SK-N-SH (cell line): ENCODE data around the gene NOP58. TPM values are rescaled to one million over a fixed set of nuclear protein-coding genes. Genes with fewer than 3 reads are reported as not detected.
A peak's percentile ranks its signal among the peaks of the same experiment; 100 is the strongest.

ENCODE experiments used
- CTCF ChIA-PET: fragments of 300-600, 350-600 bp; formaldehyde crosslinking; extraction: SDS; loops from one replicate; lab custom pipeline; 2021; lab: Yijun Ruan, JAX
- POLR2A ChIA-PET: fragments of 350-600 bp; sonication (Branson Sonifier 250); formaldehyde crosslinking; extraction: SDS; loops from one replicate; lab custom pipeline; 2020; ENCODE audit warnings: antibody characterized with exemption, inconsistent platforms; lab: Yijun Ruan, JAX
- DNase-seq: peaks from one replicate; pipeline ENCODE4 v3.0.0; 2012
- H2AFZ ChIP-seq: fragments of 200-600 bp; sonication (generic); 2 replicates; pipeline ENCODE4 v1.8.1; 2016; ENCODE audit warnings: antibody characterized with exemption, mild to moderate bottlenecking, low read depth
- H3F3A ChIP-seq: fragments of 200-600 bp; sonication (generic); replicated peaks from 2 replicates; pipeline ENCODE3; 2016; ENCODE audit warnings: antibody characterized with exemption, mild to moderate bottlenecking; ENCODE audit not compliant: insufficient read depth
- H3K27ac ChIP-seq, 2 experiments: fragments of 200-500 bp in 1 of 2; fragments of 200-600 bp in 1 of 2; sonication (Bioruptor generic) in 1 of 2; sonication (generic), shearing (Covaris generic) in 1 of 2; 2 replicates each; pipeline versions ENCODE4 v1.5.1 to v1.6.1; 2014 to 2016; ENCODE audit warnings: low read depth in 2 of 2, inconsistent platforms in 1 of 2, low read length in 1 of 2, mild to moderate bottlenecking in 1 of 2, mixed read lengths in 1 of 2
- H3K27me3 ChIP-seq: fragments of 200-600 bp; sonication (generic), shearing (Covaris generic); 2 replicates; pipeline ENCODE4 v1.6.1; 2016; ENCODE audit warnings: mixed run types; ENCODE audit not compliant: insufficient read depth
- H3K36me3 ChIP-seq, 2 experiments: fragments of 200-500 bp in 1 of 2; fragments of 200-600 bp in 1 of 2; sonication (Bioruptor generic) in 1 of 2; sonication (generic) in 1 of 2; replicated peaks in 1 of 2; 2 replicates each; pipeline versions ENCODE3 to v1.5.1; 2014 to 2016; ENCODE audit warnings: low read length in 1 of 2, mild to moderate bottlenecking in 1 of 2; ENCODE audit not compliant: insufficient read depth in 2 of 2, control insufficient read depth in 1 of 2
- H3K4me1 ChIP-seq, 2 experiments: fragments of 200-500 bp in 1 of 2; fragments of 200-600 bp in 1 of 2; sonication (Bioruptor generic) in 1 of 2; sonication (generic), shearing (Covaris generic) in 1 of 2; 2 replicates each; pipeline versions ENCODE4 v1.5.1 to v1.6.1; 2014 to 2016; ENCODE audit warnings: low read depth in 1 of 2, low read length in 1 of 2, mixed run types in 1 of 2; ENCODE audit not compliant: insufficient read depth in 2 of 2, control insufficient read depth in 1 of 2
- H3K4me2 ChIP-seq: fragments of 200-600 bp; sonication (generic), shearing (Covaris generic); 2 replicates; pipeline ENCODE4 v1.6.1; 2017; ENCODE audit warnings: mixed run types
- H3K4me3 ChIP-seq, 2 experiments: fragments of 200-500 bp in 1 of 2; fragments of 200-600 bp in 1 of 2; sonication (Bioruptor generic) in 1 of 2; sonication (generic), shearing (Covaris generic) in 1 of 2; 2 replicates each; pipeline versions ENCODE4 v1.5.1 to v1.8.1; 2014 to 2016; ENCODE audit warnings: low read depth in 2 of 2, inconsistent platforms in 1 of 2, low read length in 1 of 2, mild to moderate bottlenecking in 1 of 2, mixed read lengths in 1 of 2, moderate library complexity in 1 of 2
- H3K79me2 ChIP-seq: fragments of 200-600 bp; sonication (generic); 2 replicates; pipeline ENCODE4 v1.8.1; 2017; ENCODE audit warnings: mild to moderate bottlenecking; ENCODE audit not compliant: insufficient read depth
- H3K9ac ChIP-seq: fragments of 200-600 bp; sonication (generic); 2 replicates; pipeline ENCODE4 v1.6.1; 2017; ENCODE audit warnings: mixed run types
- H3K9me2 ChIP-seq: fragments of 200-600 bp; sonication (generic); 2 replicates; pipeline ENCODE4 v1.6.1; 2017; ENCODE audit warnings: mixed run types
- H3K9me3 ChIP-seq: fragments of 200-600 bp; sonication (generic); 2 replicates; pipeline ENCODE4 v1.6.1; 2017; ENCODE audit warnings: mixed run types, mild to moderate bottlenecking, moderate library complexity
- H4K20me1 ChIP-seq: fragments of 200-600 bp; sonication (generic); 2 replicates; pipeline ENCODE4 v1.6.1; 2017; ENCODE audit warnings: mild to moderate bottlenecking, mixed run types; ENCODE audit not compliant: insufficient read depth
- CHD2 ChIP-seq: fragments of 150-350 bp; IDR thresholded peaks from 2 replicates; pipeline ENCODE4 v1.6.1; 2018; ENCODE audit warnings: low read length; ENCODE audit not compliant: partially characterized antibody
- EP300 ChIP-seq, 2 experiments: IDR thresholded peaks; 2 replicates each; pipeline versions ENCODE4 v1.4.0 to v1.6.1; 2012; ENCODE audit warnings: borderline replicate concordance in 1 of 2, low read depth in 1 of 2, low read length in 1 of 2
- FOSL2 ChIP-seq: IDR thresholded peaks from 2 replicates; pipeline ENCODE4 v1.4.0; 2012; ENCODE audit warnings: low read depth, mild to moderate bottlenecking, moderate library complexity, borderline replicate concordance
- JUND ChIP-seq: IDR thresholded peaks from 2 replicates; pipeline ENCODE4 v1.4.0; 2012
- PBX3 ChIP-seq: IDR thresholded peaks from 2 replicates; pipeline ENCODE4; 2012
- RAD21 ChIP-seq: IDR thresholded peaks from 2 replicates; pipeline ENCODE4 v1.6.1; 2012; ENCODE audit warnings: mild to moderate bottlenecking, low read length
- REST ChIP-seq: IDR thresholded peaks from 2 replicates; pipeline ENCODE4 v1.6.1; 2012; ENCODE audit warnings: mild to moderate bottlenecking, low read depth, low read length, moderate library complexity
- RXRA ChIP-seq: IDR thresholded peaks from 2 replicates; pipeline ENCODE4 v1.4.0; 2012; ENCODE audit warnings: low read depth, mild to moderate bottlenecking, borderline replicate concordance
- SIN3A ChIP-seq: IDR thresholded peaks from 2 replicates; pipeline ENCODE4 v1.6.1; 2012; ENCODE audit warnings: low read depth, mild to moderate bottlenecking, low read length, moderate library complexity, borderline replicate concordance
- SMC3 ChIP-seq: IDR thresholded peaks from 2 replicates; pipeline ENCODE4 v1.6.1; 2012; ENCODE audit warnings: low read depth, low read length, improper control_type of control experiment
- TEAD4 ChIP-seq: IDR thresholded peaks from 2 replicates; pipeline ENCODE4 v1.4.0; 2012; ENCODE audit warnings: mild to moderate bottlenecking, borderline replicate concordance; ENCODE audit not compliant: insufficient read depth
- YY1 ChIP-seq: IDR thresholded peaks from 2 replicates; pipeline ENCODE4 v1.4.0; 2012; ENCODE audit warnings: low read depth, mild to moderate bottlenecking
- WGBS: methylation state at CpG from one replicate; pipeline ENCODE4 v1.1.6; 2017; ENCODE audit warnings: low lambda C conversion rate; 5-methylcytosine and 5-hydroxymethylcytosine counted together
- polyA plus RNA-seq, 3 experiments: library from polyadenylated mRNA; depleted of rRNA; stranded (reverse); fragments of >200 nt; gene quantifications; 2 replicates each; pipeline ENCODE4 v1.2.3, GENCODE V29; 2012

The NOP58 gene
- polyA plus RNA-seq, 1 of the 3 experiments (the other 2 are of a cell fraction): 37.4 TPM

GRCh38 chr2:202261531-202261930 is 4.0 kb upstream of the NOP58 start:
- Histone ChIP-seq H3K9me2 (no peaks in the 10 kb centered on the region), H3K4me2 (no peak overlapping the region), H2AFZ (no peak overlapping the region), H4K20me1 (peaks cover 3% of the 10 kb centered on the region), H3K27me3 (no peaks in the 10 kb centered on the region), H3K4me3 (no peak overlapping the region), H3K27ac (no peak overlapping the region), H3K36me3 (no peaks in the 10 kb centered on the region), H3K4me1 (no peaks in the 10 kb centered on the region), H3F3A (peaks cover 14% of the 10 kb centered on the region), H3K79me2 (peaks cover 11% of the 10 kb centered on the region), H3K9ac (no peak overlapping the region), H3K9me3 (no peaks in the 10 kb centered on the region)
- ChIA-PET POLR2A (no interaction called here), CTCF (no interaction called here)
- whole genome bisulfite sequencing: 78% methylated on average over 4 of the region's 4 CpGs
- DNase-seq: no peak
- no peak for TF ChIP-seq SMC3
- no peak for TF ChIP-seq SIN3A
- TF ChIP-seq REST: no peak
- no peak for TF ChIP-seq EP300 (IDR thresholded peaks at IDR 0.05; ENCODE audit: borderline replicate concordance in 1 of 2, low read depth in 1 of 2, low read length in 1 of 2)
- no peak for TF ChIP-seq TEAD4
- no peak for TF ChIP-seq FOSL2
- TF ChIP-seq RXRA: no peak
- TF ChIP-seq PBX3: no peak

DNA sequence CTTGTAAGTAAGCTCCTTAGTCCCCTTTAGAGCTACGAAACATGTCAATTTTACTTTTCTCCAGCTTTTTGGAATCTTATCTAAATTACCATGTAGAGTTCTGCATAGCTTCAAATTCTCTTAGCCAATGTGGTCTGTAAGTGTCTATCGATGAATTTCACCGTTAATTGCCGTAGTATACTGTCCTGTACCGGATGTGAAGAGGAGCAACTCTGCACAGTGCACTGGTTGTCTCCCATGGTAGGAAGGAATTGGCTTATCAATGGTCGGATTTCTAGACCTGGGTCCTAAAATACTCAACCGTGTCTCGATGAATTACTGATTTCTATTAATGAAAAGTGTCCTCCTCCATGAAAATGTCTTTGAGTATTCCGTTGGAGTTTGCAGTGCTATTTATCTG is 1.9 kb downstream of the NOP58 start:
- DNase-seq: peak; percentile 21
- under 1% methylated on average over 9 of the region's 9 CpGs for WGBS
- TF ChIP-seq JUND (no peak), TEAD4 (no peak), CHD2 (no peak), SMC3 (no peak), PBX3 (no peak), YY1 (no peak), RAD21 (no peak)
- peaks cover 70% of the 10 kb centered on the region for H3K79me2 ChIP-seq
- peaks cover 63% of the 10 kb centered on the region for H4K20me1 ChIP-seq
- ChIA-PET CTCF (interaction anchor here (0.9 kb wide), 1 partner anchor 10 kb away, joined by 4 read pairs; no protein-coding TSS in a partner anchor), POLR2A (no interaction called here)
- H3K36me3 ChIP-seq: no peaks in the 10 kb centered on the region
- H2AFZ ChIP-seq: no peak overlapping the region
- H3K4me2 ChIP-seq: peak overlapping the region; percentile 81
- H3K9me2 ChIP-seq: no peaks in the 10 kb centered on the region
- peak overlapping the region; percentile 76 to 96 for H3K4me3 ChIP-seq
- peak overlapping the region in 1 of 2 experiments; percentile 98; a peak in 1 of 4 replicates for H3K27ac ChIP-seq
- H3F3A ChIP-seq: peaks cover 21% of the 10 kb centered on the region
- no peaks in the 10 kb centered on the region for H3K27me3 ChIP-seq
- H3K9ac ChIP-seq: peak overlapping the region; percentile 99
- peaks cover 3 to 18% of the 10 kb centered on the region in 2 experiments; a peak in 3 of 4 replicates for H3K4me1 ChIP-seq
- H3K9me3 ChIP-seq: no peaks in the 10 kb centered on the region
